ENCODE measurements around the gene INPP5A.

- TF ChIP-seq ZNF274 (IDR thresholded peaks at IDR 0.05; ENCODE audit: low read depth, low read length) (no peak), SUZ12 (IDR thresholded peaks at IDR 0.05; ENCODE audit: extremely low read depth, insufficient read depth, insufficient read length) (no peak), YY1 (IDR thresholded peaks at IDR 0.05; ENCODE audit: insufficient read depth, insufficient read length) (no peak)
These were observed 114.0 kb downstream of the INPP5A start for GRCh38 chr10:132651511-132652029.
